Ramos (cell line): ENCODE data around the gene PEA15.

ENCODE experiments used
- in situ Hi-C: fragments of 300-500 bp; cut with MboI; formaldehyde crosslinking; loops from one replicate; pipeline ENCODE4 v1.14.3; 2022; ENCODE audit warnings: low sequenced_read_pairs; ENCODE audit not compliant: unreplicated experiment

Gene PEA15

DNA sequence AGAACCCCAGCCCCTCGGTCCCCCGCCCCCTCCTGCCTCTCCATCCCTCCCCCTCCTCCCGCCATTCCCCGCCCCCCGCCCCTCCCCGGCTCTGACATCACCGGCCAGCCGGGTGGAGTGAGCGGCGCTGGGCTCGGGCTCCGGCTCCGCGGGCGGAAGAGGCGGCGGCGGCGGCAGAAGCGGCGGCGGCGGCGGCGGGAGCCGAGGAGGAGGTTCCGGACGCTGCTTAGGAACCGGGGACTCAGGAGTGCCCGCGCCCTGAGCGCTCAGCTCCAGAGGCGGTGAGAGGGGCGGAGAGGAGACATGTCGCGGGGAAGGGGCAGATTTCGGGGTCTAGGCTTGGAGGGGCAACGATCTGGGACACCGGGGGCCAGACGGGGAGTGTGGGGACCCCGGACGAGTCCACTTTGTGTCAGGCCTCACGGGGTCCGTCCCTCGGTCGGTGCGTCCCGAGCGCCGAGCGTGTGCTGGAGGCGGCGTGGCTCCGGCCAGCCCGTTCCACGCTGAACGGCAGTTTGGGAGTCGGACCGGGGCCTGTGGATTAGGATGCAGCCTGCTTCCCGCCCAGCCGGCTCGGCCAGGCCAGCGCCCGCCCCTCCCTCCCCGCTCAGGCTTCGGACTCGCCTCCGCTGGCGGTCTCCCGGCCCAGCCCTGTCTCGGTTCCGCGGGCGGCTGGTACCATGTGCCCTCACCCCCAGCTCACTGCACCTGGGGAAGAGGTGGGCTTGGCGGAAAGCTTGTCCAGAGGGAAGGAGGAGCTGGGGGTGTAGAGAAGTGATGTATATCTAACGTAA, at the start of gene PEA15:
Gene PEA15, plus strand, starts transcription at position 143 of the 794 bp plus-strand sequence. CDS start 6,161 bp downstream, outside the sequence.
- in situ Hi-C loops, result no loop called here

- in situ Hi-C loops, result no loop called here
These were observed 48.8 kb upstream of the PEA15 start for GRCh38 chr1:160156361-160156760.

GRCh38 chr1:160157174-160157573, 48.0 kb upstream of the PEA15 start:
- in situ Hi-C loops, result no loop called here

GRCh38 chr1:160158031-160158430, 47.2 kb upstream of the PEA15 start:
- in situ Hi-C loops, result no loop called here

- in situ Hi-C loops, result no loop called here
These were observed 46.6 kb upstream of the PEA15 start for GRCh38 chr1:160158534-160158933.

GRCh38 chr1:160159846-160160245, 45.3 kb upstream of the PEA15 start:
- in situ Hi-C loops, result no loop called here

GRCh38 chr1:160161965-160162705, 43.0 kb upstream of the PEA15 start:
- in situ Hi-C loops, result no loop called here

- in situ Hi-C loops, result no loop called here
These were observed 42.3 kb upstream of the PEA15 start for GRCh38 chr1:160162931-160163330.

DNA sequence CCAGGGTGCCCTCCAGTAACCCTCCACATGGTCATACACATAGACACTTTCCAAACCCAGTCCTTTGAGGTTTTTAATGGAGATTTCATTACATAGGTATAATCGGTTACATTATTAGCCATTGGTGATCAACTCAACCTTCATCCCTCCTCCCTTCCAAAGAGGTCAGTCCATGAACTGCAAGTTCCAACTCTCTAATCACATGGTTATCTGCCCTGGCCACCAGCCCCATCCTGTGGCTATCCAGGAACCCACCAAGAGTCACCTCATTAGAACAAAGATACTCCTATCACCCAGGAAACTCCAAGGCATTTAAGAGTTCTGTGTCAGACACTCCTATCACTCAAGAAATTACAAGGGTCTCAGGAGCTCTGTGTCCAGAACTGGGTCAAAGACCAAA, 41.6 kb upstream of the PEA15 start:
- in situ Hi-C loops, result no loop called here

DNA sequence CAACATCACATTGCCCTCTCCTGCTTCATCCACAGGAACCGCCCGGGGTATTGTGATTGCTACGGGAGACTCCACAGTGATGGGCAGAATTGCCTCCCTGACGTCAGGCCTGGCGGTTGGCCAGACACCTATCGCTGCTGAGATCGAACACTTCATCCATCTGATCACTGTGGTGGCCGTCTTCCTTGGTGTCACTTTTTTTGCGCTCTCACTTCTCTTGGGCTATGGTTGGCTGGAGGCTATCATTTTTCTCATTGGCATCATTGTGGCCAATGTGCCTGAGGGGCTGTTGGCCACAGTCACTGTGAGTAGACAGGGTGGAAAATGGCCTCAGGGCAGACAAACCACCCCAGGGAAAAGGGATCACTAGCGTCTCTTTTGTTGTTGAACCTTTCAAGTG, 41.1 kb upstream of the PEA15 start:
- in situ Hi-C loops, result no loop called here

DNA sequence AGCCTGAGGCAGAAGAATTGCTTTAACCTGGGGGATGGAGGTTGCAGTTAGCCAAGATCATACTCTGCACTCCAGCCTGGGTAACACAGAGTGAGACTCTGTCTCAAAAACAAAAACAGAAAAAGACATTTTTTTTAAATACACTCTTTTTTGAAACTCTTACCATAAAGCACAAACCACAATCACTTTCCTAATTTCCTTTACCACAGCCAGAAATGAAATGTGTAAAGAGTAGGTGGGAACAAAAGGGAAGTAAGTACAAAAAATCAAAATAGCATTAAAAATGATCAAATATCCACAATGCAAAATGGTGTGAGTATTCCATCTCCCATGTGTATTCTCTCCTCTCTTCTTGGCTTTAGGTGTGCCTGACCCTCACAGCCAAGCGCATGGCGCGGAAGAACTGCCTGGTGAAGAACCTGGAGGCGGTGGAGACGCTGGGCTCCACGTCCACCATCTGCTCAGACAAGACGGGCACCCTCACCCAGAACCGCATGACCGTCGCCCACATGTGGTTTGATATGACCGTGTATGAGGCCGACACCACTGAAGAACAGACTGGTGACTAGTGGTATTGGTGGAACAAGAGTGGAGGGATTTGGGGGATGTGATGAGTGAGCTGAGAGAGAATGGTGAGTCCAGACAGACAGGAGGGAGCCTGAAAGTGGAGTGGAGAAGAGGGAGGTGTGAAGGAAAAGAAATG, 38.9 kb upstream of the PEA15 start:
- in situ Hi-C loops, result no loop called here

DNA sequence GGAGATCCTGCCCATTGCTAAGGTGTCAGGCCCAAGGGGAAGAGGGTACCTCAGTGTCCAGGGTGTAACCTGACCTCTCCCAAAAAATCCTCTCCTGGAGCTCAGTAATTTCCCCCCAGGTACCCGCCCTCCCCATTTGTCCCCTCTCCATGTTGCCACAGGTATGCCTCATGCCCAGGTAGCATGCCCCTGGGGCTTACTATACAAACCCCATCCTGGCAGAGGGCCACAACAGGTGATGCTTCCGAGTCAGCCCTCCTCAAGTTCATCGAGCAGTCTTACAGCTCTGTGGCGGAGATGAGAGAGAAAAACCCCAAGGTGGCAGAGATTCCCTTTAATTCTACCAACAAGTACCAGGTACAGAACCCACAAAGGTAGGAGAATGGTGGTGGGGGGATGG, 38.1 kb upstream of the PEA15 start:
- in situ Hi-C loops, result no loop called here

DNA sequence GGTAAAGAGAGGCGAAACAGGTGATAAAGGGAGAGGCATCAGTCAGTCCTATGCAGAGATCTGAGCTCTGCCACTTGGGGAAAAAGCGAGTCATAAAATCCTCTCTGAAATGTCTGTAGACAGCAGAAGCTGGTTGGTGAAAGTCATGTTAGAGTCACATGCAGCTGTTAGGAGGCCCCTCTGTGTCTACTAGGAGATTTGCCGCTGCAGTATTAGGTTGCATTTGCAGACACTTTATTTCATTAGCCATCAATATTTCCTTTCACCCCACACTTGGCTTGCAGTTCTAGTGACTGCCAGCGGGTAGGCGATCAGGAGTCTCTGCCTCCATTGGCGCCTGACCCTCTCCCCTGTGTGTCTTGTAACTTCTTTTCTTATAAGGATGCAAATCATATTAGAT, 37.6 kb upstream of the PEA15 start:
- in situ Hi-C loops, result no loop called here

GRCh38 chr1:160168016-160168415, 37.2 kb upstream of the PEA15 start:
- in situ Hi-C loops, result no loop called here

- in situ Hi-C loops, result no loop called here
These were observed 36.4 kb upstream of the PEA15 start for GRCh38 chr1:160168609-160169369.

DNA sequence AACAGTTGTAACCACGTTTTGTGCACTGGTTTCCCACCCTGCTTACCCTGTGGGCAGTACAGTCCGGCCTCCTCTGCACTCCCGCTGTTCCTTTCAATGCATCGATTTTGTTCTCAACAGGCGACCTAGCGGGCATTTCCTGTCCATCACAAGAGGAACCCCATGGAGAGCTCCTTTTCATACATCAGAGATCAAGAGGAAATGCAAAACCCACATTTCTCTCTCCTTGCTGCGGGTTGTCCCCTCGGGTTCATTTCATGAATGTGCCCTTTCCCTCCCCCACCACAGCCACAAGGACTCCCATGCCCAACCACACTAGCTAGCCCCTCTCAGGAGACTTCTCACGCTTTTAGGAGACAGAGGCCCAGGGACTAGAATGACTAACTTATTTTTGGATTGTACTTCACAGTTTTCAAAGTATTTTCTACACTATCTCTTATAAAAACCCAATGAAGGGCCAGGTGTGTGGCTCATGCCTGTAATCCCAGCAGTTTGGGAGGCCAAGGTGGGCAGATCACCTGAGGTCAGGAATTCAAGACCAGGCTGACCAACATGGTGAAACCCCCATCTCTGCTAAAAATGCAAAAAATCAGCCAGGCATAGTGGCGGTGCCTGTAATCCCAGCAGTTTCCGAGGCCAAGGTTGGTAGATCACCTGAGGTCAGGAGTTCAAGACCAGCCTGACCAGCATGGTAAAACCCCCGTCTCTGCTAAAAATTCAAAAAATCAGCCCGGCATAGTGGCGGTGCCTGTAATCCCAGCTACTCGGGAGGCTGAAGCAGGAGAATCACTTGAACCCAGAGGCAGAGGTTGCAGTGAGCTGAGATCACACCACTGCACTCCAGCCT, 35.4 kb upstream of the PEA15 start:
- in situ Hi-C loops, result no loop called here

GRCh38 chr1:160171354-160171753, 33.8 kb upstream of the PEA15 start:
- in situ Hi-C loops, result no loop called here

DNA sequence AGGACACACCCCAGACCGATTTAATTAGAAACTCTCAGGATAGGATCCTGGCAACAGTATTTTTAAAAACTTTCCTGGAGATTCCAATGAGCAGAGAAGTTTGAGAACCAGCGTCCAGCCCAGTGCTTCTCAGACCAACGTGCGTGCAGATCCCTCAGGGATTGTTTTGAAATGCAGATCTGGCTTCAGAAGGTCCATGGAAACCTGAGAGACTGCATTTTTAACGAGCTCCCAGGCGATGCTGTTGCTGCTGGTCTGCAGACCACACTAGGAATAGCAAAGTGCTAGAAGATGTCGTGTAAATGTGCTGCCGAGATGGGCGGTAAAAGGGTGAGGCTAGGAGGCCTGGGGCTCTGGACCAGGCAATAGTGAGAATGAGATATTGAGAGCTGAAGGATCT, 33.2 kb upstream of the PEA15 start:
- in situ Hi-C loops, result no loop called here

- in situ Hi-C loops, result no loop called here
These were observed 28.0 kb upstream of the PEA15 start for GRCh38 chr1:160177231-160177630.
